Sigmoid colon (tissue), 3 donors: ENCODE data around the gene TMEM240.

Experiments used
- CTCF ChIP-seq, 4 experiments: fragments of 450-650 bp in 3 of 4; fragments of 200-600 bp in 1 of 4; IDR thresholded peaks; one replicate each; pipeline ENCODE4 v1.5.1; 2016 to 2019; ENCODE audit warnings: antibody characterized with exemption in 4 of 4, mild to moderate bottlenecking in 3 of 4, moderate library complexity in 2 of 4
- POLR2A ChIP-seq, 2 donors: fragments of 450-650 bp; IDR thresholded peaks; one replicate each; pipeline ENCODE4 v1.6.1; 2016; ENCODE audit warnings: antibody characterized with exemption in 2 of 2, mild to moderate bottlenecking in 2 of 2, moderate library complexity in 2 of 2

GRCh38 chr1:1529321-1529720, 11.1 kb downstream of the TMEM240 start:
- TF ChIP-seq CTCF (IDR thresholded peaks at IDR 0.05) (no peak), POLR2A (IDR thresholded peaks at IDR 0.05) (no peak)
